NK-92 (cell line): ENCODE data around the gene DPF3.

ENCODE experiments used
- DNase-seq: peaks from one replicate; lab custom pipeline; 2025; ENCODE audit not compliant: unreplicated experiment; lab: John Stamatoyannopoulos, UW

Gene DPF3

GRCh38 chr14:72688990-72689671, 204.8 kb downstream of the DPF3 start:
- no peak for DNase-seq

GRCh38 chr14:72686832-72687231, 207.1 kb downstream of the DPF3 start:
- no peak for DNase-seq

- DNase-seq = no peak
Observed at GRCh38 chr14:72686101-72686500, 207.8 kb downstream of the DPF3 start.

- DNase-seq = no peak
Observed at GRCh38 chr14:72685456-72685855, 208.4 kb downstream of the DPF3 start.

- DNase-seq = no peak
Observed at GRCh38 chr14:72683787-72684186, 210.1 kb downstream of the DPF3 start.

GRCh38 chr14:72682188-72682587, 211.7 kb downstream of the DPF3 start:
- DNase-seq = no peak

- no peak for DNase-seq
Observed at GRCh38 chr14:72680853-72681640, 212.9 kb downstream of the DPF3 start.

GRCh38 chr14:72679536-72680151, 214.3 kb downstream of the DPF3 start:
- no peak for DNase-seq

GRCh38 chr14:72679141-72679535, 214.8 kb downstream of the DPF3 start:
- no peak for DNase-seq

GRCh38 chr14:72678356-72678755, 215.5 kb downstream of the DPF3 start:
- no peak for DNase-seq

GRCh38 chr14:72677664-72678063, 216.2 kb downstream of the DPF3 start:
- DNase-seq = no peak

GRCh38 chr14:72675126-72675525, 218.8 kb downstream of the DPF3 start:
- no peak for DNase-seq

- no peak for DNase-seq
Observed at GRCh38 chr14:72673179-72673578, 220.7 kb downstream of the DPF3 start.

GRCh38 chr14:72666610-72667009, 227.3 kb downstream of the DPF3 start:
- no peak for DNase-seq

- no peak for DNase-seq
Observed at GRCh38 chr14:72665259-72665658, 228.6 kb downstream of the DPF3 start.

- no peak for DNase-seq
Observed at GRCh38 chr14:72664651-72665050, 229.2 kb downstream of the DPF3 start.

- DNase-seq = no peak
Observed at GRCh38 chr14:72663956-72664650, 229.8 kb downstream of the DPF3 start.

GRCh38 chr14:72663076-72663487, 230.8 kb downstream of the DPF3 start:
- no peak for DNase-seq

- DNase-seq = no peak
Observed at GRCh38 chr14:72662214-72662613, 231.7 kb downstream of the DPF3 start.

- DNase-seq = no peak
Observed at GRCh38 chr14:72657214-72657921, 236.5 kb downstream of the DPF3 start.

GRCh38 chr14:72653026-72653425, 240.9 kb downstream of the DPF3 start:
- DNase-seq = no peak
